Heart left ventricle (tissue), 16 donors: ENCODE measurements around the gene C11orf58. TPM values are rescaled to one million over a fixed set of nuclear protein-coding genes. Genes with fewer than 3 reads are reported as not detected.

ENCODE experiments used
- ATAC-seq, 4 donors: fragments of 200-7000 bp; cut with Tn5 transposase; one replicate each; pipeline ENCODE4 v1.9.1; 2020 to 2022; ENCODE audit warnings: moderate library complexity in 4 of 4, mild to moderate bottlenecking in 3 of 4, moderate number of reproducible peaks in 1 of 4
- DNase-seq, 5 donors: peaks; one replicate each; pipeline ENCODE4 v3.0.0-alpha.2; 2020
- H3K27ac ChIP-seq, 12 donors: fragments of 200-600 bp; sonication (generic) in 4 of 12; one replicate each; pipeline versions ENCODE4 v1.5.0 to v1.8.0; 2016 to 2022; ENCODE audit warnings: mild to moderate bottlenecking in 2 of 12
- H3K27me3 ChIP-seq, 9 donors: fragments of 200-600 bp; sonication (generic) in 2 of 9; one replicate each; pipeline versions ENCODE4 v1.5.1 to v1.8.0; 2016 to 2022; ENCODE audit warnings: mild to moderate bottlenecking in 3 of 9
- H3K36me3 ChIP-seq, 9 donors: fragments of 200-600 bp; sonication (generic) in 2 of 9; one replicate each; pipeline versions ENCODE4 v1.5.0 to v1.8.0; 2018 to 2022; ENCODE audit warnings: mild to moderate bottlenecking in 2 of 9
- H3K4me1 ChIP-seq, 12 donors: fragments of 200-600 bp; sonication (generic) in 4 of 12; one replicate each; pipeline versions ENCODE4 v1.5.0 to v1.8.0; 2016 to 2022; ENCODE audit warnings: mild to moderate bottlenecking in 3 of 12
- H3K4me3 ChIP-seq, 12 donors: fragments of 200-600 bp; sonication (generic) in 4 of 12; one replicate each; pipeline versions ENCODE4 v1.5.0 to v1.8.0; 2017 to 2022; ENCODE audit warnings: mild to moderate bottlenecking in 9 of 12, moderate library complexity in 4 of 12
- H3K9me3 ChIP-seq, 12 donors: fragments of 200-600 bp; sonication (generic) in 4 of 12; one replicate each; pipeline versions ENCODE4 v1.5.0 to v1.8.0; 2016 to 2022; ENCODE audit warnings: mild to moderate bottlenecking in 1 of 12
- CTCF ChIP-seq, 12 donors: fragments of 200-600 bp; sonication (generic) in 4 of 12; IDR thresholded peaks; one replicate each; pipeline versions ENCODE4 v1.5.0 to v1.8.0; 2018 to 2022; ENCODE audit warnings: antibody characterized with exemption in 12 of 12, mild to moderate bottlenecking in 5 of 12
- POLR2A ChIP-seq, 2 donors: fragments of 450-650 bp; IDR thresholded peaks; one replicate each; pipeline ENCODE4 v1.6.1; 2017; ENCODE audit warnings: antibody characterized with exemption in 2 of 2, mild to moderate bottlenecking in 2 of 2, moderate library complexity in 2 of 2
- WGBS, 4 donors: extraction: QIAGEN DNeasy Blood & Tissue Kit in 2 of 4; methylation state at CpG; one replicate each; pipeline versions ENCODE4 v1.1.5 to v1.1.7; 2013 to 2018; 5-methylcytosine and 5-hydroxymethylcytosine counted together
- intact Hi-C, 10 donors: fragments of 100-400 bp; cut with DNase I; formaldehyde crosslinking; loops; one replicate each; pipeline versions ENCODE4 v1.11.1 to v1.14.2; 2022
- polyA plus RNA-seq, 2 donors: library from polyadenylated mRNA; stranded (reverse); fragments of 200-250 nt; gene quantifications; one replicate each; pipeline ENCODE4 v1.2.3, GENCODE V29; 2013
- total RNA-seq, 9 donors: library from RNA; depleted of rRNA in 2 of 9; stranded (reverse); fragments of >200 nt in 2 of 9; fragmentation: NEBNext Ultra II Directional in 3 of 9; extraction: Animal tissue kit (Norgen Biotek cat#: 25700) in 3 of 9; gene quantifications; one replicate each; pipeline versions ENCODE4 v1.1.0 to v1.2.4, GENCODE V29; 2016 to 2023
- donor health status: ischemic (EF 13 %, LVEDD 7.1; RV severe dilation, severe dysfunction).
- donor health status: healthy with polysubstance abuse.
- donor health status: DM: no; HTN: yes; CAD: no.
- donor health status: DM: no; HTN: no; CAD: no.
- donor health status: ischemic (EF 25% LVEDD 6.9; RV normal size, moderate dysfunction).
- donor health status: ischemic (EF 25% LVEDD 5.7; RV mildly dilated, moderate dysfunction).
- donor health status: healthy.
- donor health status: DM: yes; HTN: yes; CAD: no.
- donor health status: ischemic (EF 35%, LVEDD 5.7; RV mildly dilated, moderate dysfunction).
- donor health status: nonischemic (EF 11% LVEDD 7.7; RV severe dilation, severe dysfunction).
- donor health status: DM: yes; HTN: yes; CAD: no.
- donor health status: PGD.
- donor health status: ischemic (EF 29% LVEDD 5.4; RV normal size, mild dysfunction).
- donor health status: nonischemic (EF 23%, LVEDD 6.1; RV moderate dilation, normal function).

C11orf58 gene
- total and polyA plus RNA-seq, 11 donors: 78.3 to 147 (median 110) TPM

DNA sequence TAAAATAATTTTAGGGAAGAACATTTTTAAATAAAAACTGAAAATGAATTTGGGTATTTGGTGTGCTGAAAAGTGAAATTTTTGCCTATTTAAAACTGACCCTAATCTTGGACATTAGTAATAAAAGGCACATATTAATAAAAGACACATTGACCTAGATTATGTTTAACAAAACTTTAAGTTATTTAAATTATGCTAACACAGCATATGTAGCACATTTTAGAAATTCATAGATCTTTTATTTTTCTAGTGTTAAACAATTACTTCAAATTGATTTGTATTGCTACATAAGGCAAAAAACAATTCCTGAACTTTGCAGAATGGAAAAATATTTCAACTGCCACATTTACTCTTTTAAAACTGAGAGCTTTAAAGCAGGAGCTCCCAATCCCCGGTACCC is 10.6 kb downstream of the C11orf58 start:
- H3K27me3 ChIP-seq: no peaks in the 10 kb centered on the region
- no peak overlapping the region for H3K27ac ChIP-seq
- no peak overlapping the region for H3K4me3 ChIP-seq
- peaks cover 7 to 100% (median 96%) of the 10 kb centered on the region in 9 donors for H3K36me3 ChIP-seq
- intact Hi-C loops: no loop called here
- H3K9me3 ChIP-seq: no peaks in the 10 kb centered on the region
- WGBS, 4 donors: 89 to 100% (median 99%) methylated on average over 1 of the region's 1 CpG
- peaks cover 0 to 36% (median 23%) of the 10 kb centered on the region in 12 donors for H3K4me1 ChIP-seq
- DNase-seq (no peak), ATAC-seq (no peak)
- TF ChIP-seq CTCF (IDR thresholded peaks at IDR 0.05) (no peak), POLR2A (IDR thresholded peaks at IDR 0.05) (no peak)

DNA sequence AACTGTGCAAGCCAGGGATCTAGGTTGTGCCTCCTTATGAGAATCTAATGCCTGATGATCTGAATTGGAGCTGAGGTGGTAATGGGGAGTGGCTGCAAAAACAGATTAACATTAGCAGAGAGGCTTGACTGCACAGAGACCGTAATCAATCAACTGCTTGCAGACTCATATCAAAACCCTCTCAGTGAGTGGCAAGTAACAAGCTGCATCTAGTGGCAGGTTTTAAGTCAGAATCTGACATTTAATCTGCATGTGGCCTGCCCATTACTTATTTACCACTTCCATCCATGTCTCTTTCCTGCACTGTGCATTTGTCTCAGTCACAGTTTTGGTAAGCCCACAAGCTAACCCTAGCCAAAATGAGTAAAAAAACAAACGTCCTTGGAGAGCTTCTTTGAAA is 11.2 kb downstream of the C11orf58 start:
- no peak for ATAC-seq
- Histone ChIP-seq H3K27me3 (no peaks in the 10 kb centered on the region), H3K36me3 (peaks cover 7 to 100% (median 97%) of the 10 kb centered on the region in 9 donors), H3K4me3 (no peak overlapping the region), H3K4me1 (peaks cover 0 to 30% (median 20%) of the 10 kb centered on the region in 12 donors), H3K9me3 (no peaks in the 10 kb centered on the region), H3K27ac (no peak overlapping the region)
- no peak for TF ChIP-seq POLR2A (IDR thresholded peaks at IDR 0.05)
- TF ChIP-seq CTCF (IDR thresholded peaks at IDR 0.05): no peak
- DNase-seq: no peak
- 72 to 74% (median 73%) methylated on average over 2 of the region's 2 CpGs for WGBS, 4 donors
- intact Hi-C loops: no loop called here

- H3K4me3 ChIP-seq: no peak overlapping the region
- H3K27ac ChIP-seq: no peak overlapping the region
- H3K27me3 ChIP-seq: no peaks in the 10 kb centered on the region
- WGBS, 4 donors: 0 to 91% (median 35%) methylated on average over 1 of the region's 1 CpG
- peaks cover 7 to 100% (median 97%) of the 10 kb centered on the region in 9 donors for H3K36me3 ChIP-seq
- H3K4me1 ChIP-seq: peaks cover 0 to 23% (median 15%) of the 10 kb centered on the region in 12 donors
- no peak for TF ChIP-seq POLR2A (IDR thresholded peaks at IDR 0.05)
- TF ChIP-seq CTCF (IDR thresholded peaks at IDR 0.05): no peak
- intact Hi-C loops: no loop called here
- ATAC-seq (no peak), DNase-seq (no peak)
- H3K9me3 ChIP-seq: no peaks in the 10 kb centered on the region
Measured at GRCh38 chr11:16750417-16750816, 12.0 kb downstream of the C11orf58 start.

DNA sequence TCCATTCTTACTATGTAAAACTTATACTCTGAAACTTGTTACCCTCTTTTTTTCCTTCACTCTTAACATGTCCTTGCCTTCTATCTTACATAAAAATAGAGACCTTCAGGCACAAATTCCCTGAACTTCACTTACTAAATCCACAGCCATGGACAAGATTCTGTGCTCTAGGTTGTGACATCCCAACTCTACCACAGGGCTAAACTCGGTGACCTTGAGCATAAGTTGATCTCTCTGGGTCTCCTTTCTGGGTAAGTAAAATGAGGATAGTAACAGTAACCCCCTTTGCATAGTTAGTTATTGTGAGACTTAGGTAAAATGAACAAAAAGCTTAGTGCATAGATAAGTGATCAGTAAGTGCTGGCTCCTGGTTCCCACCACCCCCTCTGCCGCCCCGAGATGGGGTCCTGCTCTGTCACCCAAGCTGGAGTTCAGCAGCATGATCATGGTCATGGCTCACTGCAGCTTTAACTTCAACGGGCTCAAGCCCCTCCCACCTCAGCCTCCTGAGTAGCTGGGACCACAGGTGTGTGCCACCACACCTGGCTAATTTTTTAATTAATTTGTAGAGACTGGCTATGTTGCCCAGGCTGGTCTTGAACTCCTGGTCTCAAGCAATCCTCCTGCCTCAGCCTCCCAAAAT is 20.1 kb downstream of the C11orf58 start:
- DNase-seq: no peak
- peaks cover 0 to 19% (median 5%) of the 10 kb centered on the region in 12 donors for H3K4me1 ChIP-seq
- H3K27ac ChIP-seq: no peak overlapping the region
- intact Hi-C loops: no loop called here
- no peaks in the 10 kb centered on the region for H3K9me3 ChIP-seq
- TF ChIP-seq CTCF (IDR thresholded peaks at IDR 0.05) (no peak), POLR2A (IDR thresholded peaks at IDR 0.05) (no peak)
- H3K27me3 ChIP-seq: no peaks in the 10 kb centered on the region
- H3K4me3 ChIP-seq: no peak overlapping the region
- peaks cover 0 to 55% (median 52%) of the 10 kb centered on the region in 9 donors for H3K36me3 ChIP-seq
- peak in 3 of 4 donors; percentile 21 to 35 (median 34) for ATAC-seq
- WGBS, 4 donors: 91 to 96% (median 95%) methylated on average over 4 of the region's 4 CpGs
